Esophagus squamous epithelium (tissue), 5 donors: ENCODE results near the gene TMEM40. TPM values are rescaled to one million over a fixed set of nuclear protein-coding genes. Genes with fewer than 3 reads are reported as not detected.

Source experiments
- DNase-seq: peaks from one replicate; lab custom pipeline; 2025; lab: John Stamatoyannopoulos, UW
- H3K27ac ChIP-seq, 4 donors: fragments of 200-600 bp; sonication (generic); one replicate each; pipeline ENCODE4 v1.5.1; 2016 to 2019; ENCODE audit warnings: mild to moderate bottlenecking in 1 of 4
- H3K27me3 ChIP-seq, 4 donors: fragments of 200-600 bp; sonication (generic); 1 replicate in 3 of 4; 2 replicates in 1 of 4; pipeline versions ENCODE4 v1.5.1 to v1.6.0; 2017 to 2021; ENCODE audit warnings: antibody characterized with exemption in 1 of 4
- H3K36me3 ChIP-seq, 3 donors: fragments of 200-600 bp; sonication (generic); one replicate each; pipeline ENCODE4 v1.5.1; 2016 to 2019
- H3K4me1 ChIP-seq, 3 donors: fragments of 200-600 bp; sonication (generic); one replicate each; pipeline ENCODE4 v1.5.1; 2017 to 2019
- H3K4me3 ChIP-seq, 4 donors: fragments of 200-600 bp; sonication (generic); 1 replicate in 3 of 4; 2 replicates in 1 of 4; pipeline ENCODE4 v1.5.1; 2016 to 2019; ENCODE audit warnings: mild to moderate bottlenecking in 2 of 4, moderate library complexity in 1 of 4
- H3K9me3 ChIP-seq, 3 donors: fragments of 200-600 bp; sonication (generic); one replicate each; pipeline ENCODE4 v1.5.1; 2016 to 2019
- CTCF ChIP-seq, 6 experiments: fragments of 450-650 bp in 4 of 6; fragments of 200-600 bp in 2 of 6; sonication (generic) in 2 of 6; IDR thresholded peaks; one replicate each; pipeline ENCODE4 v1.5.1; 2016 to 2019; ENCODE audit warnings: antibody characterized with exemption in 6 of 6, mild to moderate bottlenecking in 4 of 6, moderate library complexity in 4 of 6
- POLR2A ChIP-seq, 4 donors: fragments of 450-650 bp; IDR thresholded peaks; one replicate each; pipeline ENCODE4 v1.6.1; 2017; ENCODE audit warnings: antibody characterized with exemption in 4 of 4, mild to moderate bottlenecking in 4 of 4, moderate library complexity in 3 of 4
- WGBS, 2 donors: methylation state at CpG; one replicate each; pipeline ENCODE4 v1.1.5; 2018; 5-methylcytosine and 5-hydroxymethylcytosine counted together
- intact Hi-C: fragments of 100-400 bp; cut with DNase I; formaldehyde crosslinking; loops from one replicate; pipeline ENCODE4 v1.15.0; 2022
- total RNA-seq, 4 donors: library from RNA; depleted of rRNA; stranded (reverse); fragments of >200 nt; gene quantifications; one replicate each; pipeline ENCODE4 v1.1.0, GENCODE V29; 2016
- donor health status: DM: yes; HTN: yes; CAD: no.

The TMEM40 gene
- total RNA-seq, 4 donors from 2014 or later: 43.9 to 79.1 (median 53.4) TPM

DNA sequence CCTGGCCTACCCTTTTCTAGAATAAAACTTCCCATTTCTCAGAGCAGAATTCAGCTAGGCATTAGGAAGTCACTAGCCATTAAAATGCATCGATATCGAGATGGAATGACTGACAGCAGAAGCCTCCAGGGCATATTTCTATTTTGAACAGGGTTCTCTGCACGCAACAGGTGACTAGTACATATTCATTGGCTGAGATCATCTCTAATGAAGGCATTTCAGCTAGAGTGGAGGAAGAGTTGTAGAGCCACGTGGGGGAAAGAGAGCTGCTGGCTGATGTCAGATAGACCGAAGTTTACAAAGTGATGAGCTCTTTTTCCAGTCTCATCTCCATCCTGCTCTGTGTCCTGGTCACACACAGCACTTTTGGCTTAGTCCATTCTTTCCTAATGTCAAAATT, 7.5 kb downstream of the TMEM40 start:
- H3K36me3 ChIP-seq: peaks cover 0 to 41% (median 0%) of the 10 kb centered on the region in 3 donors
- DNase-seq: no peak
- intact Hi-C loops: no loop called here
- no peaks in the 10 kb centered on the region for H3K27me3 ChIP-seq
- H3K4me3 ChIP-seq: no peak overlapping the region
- H3K4me1 ChIP-seq: peaks cover 8 to 69% (median 29%) of the 10 kb centered on the region in 3 donors
- WGBS, 2 donors: 69 to 72% methylated on average over 5 of the region's 5 CpGs
- no peaks in the 10 kb centered on the region for H3K9me3 ChIP-seq
- H3K27ac ChIP-seq: peak overlapping the region in 3 of 4 donors; percentile 82 to 96 (median 84)
- TF ChIP-seq CTCF (IDR thresholded peaks at IDR 0.05): no peak
- TF ChIP-seq POLR2A (IDR thresholded peaks at IDR 0.05): no peak

DNA sequence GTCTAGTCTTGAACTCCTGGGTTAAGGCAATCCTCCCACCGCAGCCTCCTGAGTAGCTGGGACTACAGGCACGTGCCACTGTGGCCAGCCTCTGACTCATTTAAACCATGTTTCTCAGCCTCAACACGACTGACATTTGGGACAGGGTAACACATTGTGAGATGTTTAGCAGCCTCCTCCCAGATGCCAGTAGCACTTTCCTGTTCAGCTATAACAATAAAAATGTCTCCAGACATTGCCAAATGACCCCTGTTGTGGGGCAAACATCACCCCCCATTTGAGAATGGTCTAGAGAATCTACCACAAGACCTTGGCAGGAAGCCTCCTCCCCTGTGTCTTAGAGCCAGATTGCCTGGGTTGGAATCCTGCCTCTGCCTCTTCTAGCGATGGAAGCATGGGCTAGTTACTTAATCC, 8.4 kb downstream of the TMEM40 start:
- Histone ChIP-seq H3K9me3 (no peaks in the 10 kb centered on the region), H3K4me1 (peaks cover 3 to 60% (median 29%) of the 10 kb centered on the region in 3 donors), H3K27ac (peak overlapping the region; percentile 24 to 96 (median 72)), H3K36me3 (peaks cover 0 to 50% (median 0%) of the 10 kb centered on the region in 3 donors), H3K4me3 (no peak overlapping the region), H3K27me3 (no peaks in the 10 kb centered on the region)
- TF ChIP-seq CTCF (IDR thresholded peaks at IDR 0.05): no peak
- no peak for TF ChIP-seq POLR2A (IDR thresholded peaks at IDR 0.05)
- WGBS, 2 donors: 23 to 28% methylated on average over 3 to 4 of the region's 4 CpGs
- intact Hi-C loops: no loop called here
- DNase-seq: no peak

GRCh38 chr3:12750223-12750622, 8.8 kb downstream of the TMEM40 start:
- Histone ChIP-seq H3K4me3 (no peak overlapping the region), H3K27ac (peak overlapping the region in 3 of 4 donors; percentile 62 to 96 (median 82)), H3K27me3 (no peaks in the 10 kb centered on the region), H3K36me3 (peaks cover 0 to 55% (median 0%) of the 10 kb centered on the region in 3 donors), H3K9me3 (no peaks in the 10 kb centered on the region), H3K4me1 (peaks cover 0 to 55% (median 29%) of the 10 kb centered on the region in 3 donors)
- no peak for DNase-seq
- 4 to 19% methylated on average over 3 of the region's 3 CpGs for WGBS, 2 donors
- no peak for TF ChIP-seq POLR2A (IDR thresholded peaks at IDR 0.05)
- TF ChIP-seq CTCF (IDR thresholded peaks at IDR 0.05): no peak
- intact Hi-C loops: no loop called here

GRCh38 chr3:12748477-12748876, 10.6 kb downstream of the TMEM40 start:
- TF ChIP-seq POLR2A (IDR thresholded peaks at IDR 0.05) (no peak), CTCF (IDR thresholded peaks at IDR 0.05) (no peak)
- 89 to 90% methylated on average over 5 of the region's 5 CpGs for WGBS, 2 donors

DNA sequence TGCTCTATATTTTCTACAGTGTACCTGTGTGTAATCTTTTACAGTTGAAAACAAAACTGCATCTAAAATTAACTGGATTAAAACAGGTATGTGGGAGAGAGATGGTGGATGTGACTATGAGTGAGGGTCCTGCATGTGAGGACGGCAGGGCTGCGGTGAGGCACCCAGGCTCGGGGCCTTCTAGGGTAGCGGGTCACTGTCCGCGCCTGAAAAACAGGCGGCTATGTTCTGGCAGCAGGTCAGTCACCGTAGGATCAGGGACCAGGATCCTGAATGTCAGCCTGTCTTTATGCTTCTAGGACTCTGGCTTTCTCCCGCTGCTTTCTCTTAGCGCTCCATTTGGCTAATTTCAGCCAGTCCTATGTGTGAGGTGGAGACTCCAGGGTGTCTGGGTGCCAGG, 12.6 kb downstream of the TMEM40 start:
- TF ChIP-seq POLR2A (IDR thresholded peaks at IDR 0.05) (no peak), CTCF (IDR thresholded peaks at IDR 0.05) (no peak)
- Histone ChIP-seq H3K4me1 (peaks cover 0 to 17% (median 15%) of the 10 kb centered on the region in 3 donors), H3K4me3 (no peak overlapping the region), H3K36me3 (peaks cover 0 to 89% (median 0%) of the 10 kb centered on the region in 3 donors), H3K9me3 (no peaks in the 10 kb centered on the region), H3K27ac (no peak overlapping the region), H3K27me3 (no peaks in the 10 kb centered on the region)
- WGBS, 2 donors: 87 to 92% methylated on average over 10 of the region's 10 CpGs
- intact Hi-C loops: no loop called here
- no peak for DNase-seq

More at GRCh38 chr3:12748477-12748876, 10.6 kb downstream of the TMEM40 start:
- Histone ChIP-seq H3K4me1 (peaks cover 0 to 38% (median 25%) of the 10 kb centered on the region in 3 donors), H3K27me3 (no peaks in the 10 kb centered on the region), H3K36me3 (peaks cover 0 to 72% (median 0%) of the 10 kb centered on the region in 3 donors), H3K9me3 (no peaks in the 10 kb centered on the region), H3K4me3 (no peak overlapping the region), H3K27ac (no peak overlapping the region)
- DNase-seq: no peak
- intact Hi-C loops: no loop called here
